Measurements from ENCODE around the gene ADAT1.

Gene ADAT1

GRCh38 chr16:75632857-75633256 lies 9.8 kb upstream of the ADAT1 start:
- no peak overlapping the region for H3K27ac ChIP-seq
- TF ChIP-seq CTCF (conservative IDR thresholded peaks at IDR 0.05), result no peak

DNA sequence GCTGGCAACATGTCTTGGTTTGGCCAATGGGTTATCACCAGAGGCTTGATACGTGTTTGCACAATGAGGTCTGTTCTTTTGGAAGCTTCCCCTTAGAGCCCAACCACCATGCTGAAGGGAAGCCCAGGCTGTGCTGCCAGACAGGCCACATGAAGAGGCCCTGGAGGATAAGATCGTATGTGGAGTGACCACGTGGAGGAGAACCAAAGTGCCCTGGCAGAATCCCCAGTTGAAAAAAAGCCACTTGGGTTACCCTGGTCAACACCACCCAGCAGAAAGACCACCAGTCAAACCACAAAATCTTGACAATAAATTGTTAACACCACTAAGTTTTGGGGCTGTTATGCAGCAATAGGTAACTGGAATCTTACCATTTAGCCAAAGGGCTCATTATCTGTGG lies 7.0 kb upstream of the ADAT1 start:
- no peak overlapping the region for H3K27ac ChIP-seq
- no peak for TF ChIP-seq CTCF (conservative IDR thresholded peaks at IDR 0.05)

GRCh38 chr16:75629132-75629531 lies 6.1 kb upstream of the ADAT1 start:
- no peak overlapping the region for H3K27ac ChIP-seq
- no peak for TF ChIP-seq CTCF (conservative IDR thresholded peaks at IDR 0.05)

- no peak overlapping the region for H3K27ac ChIP-seq
- TF ChIP-seq CTCF (conservative IDR thresholded peaks at IDR 0.05), result no peak
Measured at GRCh38 chr16:75628351-75628750, 5.3 kb upstream of the ADAT1 start.

DNA sequence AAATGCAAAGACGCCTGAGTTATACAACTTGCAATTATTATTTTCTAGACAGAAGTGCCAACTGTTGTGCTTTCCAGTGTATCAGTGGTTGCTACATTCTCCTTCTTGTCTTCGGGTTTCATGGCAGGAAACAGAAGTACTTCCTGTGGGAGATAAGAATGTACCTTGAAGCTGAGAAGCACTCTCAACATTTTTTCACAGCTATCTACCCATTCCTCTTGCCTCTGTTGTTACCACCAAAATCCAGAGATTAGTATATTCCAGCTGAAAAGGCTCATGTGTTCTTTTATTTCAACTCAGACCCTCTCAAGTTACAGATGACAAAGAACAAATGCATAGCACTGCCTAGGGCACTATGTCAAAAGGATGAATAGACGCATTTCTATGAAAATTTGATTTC lies 4.8 kb upstream of the ADAT1 start:
- TF ChIP-seq CTCF (conservative IDR thresholded peaks at IDR 0.05), result no peak
- no peak overlapping the region for H3K27ac ChIP-seq

DNA sequence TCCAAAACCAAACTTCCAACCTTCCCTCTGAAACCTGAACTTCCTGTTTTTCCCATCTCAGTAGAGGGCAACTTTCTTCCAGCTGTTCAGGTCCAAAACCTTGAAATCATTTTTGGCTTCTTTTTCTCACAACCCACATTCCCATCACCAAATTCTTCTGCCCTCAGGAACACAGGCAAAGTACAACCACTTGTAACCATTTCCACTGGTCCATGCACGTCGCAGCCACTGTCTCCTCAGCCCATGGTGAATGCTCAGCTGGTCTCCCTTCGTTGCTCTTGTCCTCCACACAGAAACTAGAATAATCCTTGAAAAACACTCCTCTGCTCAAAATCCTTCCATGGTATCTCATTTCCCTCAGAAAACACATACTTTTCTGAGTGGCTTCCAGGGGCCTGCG lies 3.7 kb upstream of the ADAT1 start:
- H3K27ac ChIP-seq, result no peak overlapping the region

DNA sequence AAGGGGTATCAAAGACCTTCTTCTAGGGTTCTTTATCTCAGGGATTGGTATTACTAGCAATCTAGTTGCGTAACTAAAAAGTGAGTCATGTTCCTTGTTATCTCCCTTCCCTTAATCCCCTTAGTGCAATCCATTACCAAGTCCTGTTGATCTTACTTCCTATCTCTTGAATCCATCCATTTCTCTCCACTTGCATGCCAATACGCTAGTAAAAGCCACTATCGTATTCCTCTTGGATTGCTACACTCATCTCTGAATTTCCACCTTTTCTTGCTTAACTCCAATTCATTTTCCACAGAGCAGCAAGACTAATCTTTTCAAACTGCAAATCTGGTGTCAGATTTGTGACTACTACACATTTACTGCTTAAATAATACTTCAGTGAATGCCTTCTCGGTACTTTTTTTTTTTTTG lies 1.8 kb upstream of the ADAT1 start:
- no peak for TF ChIP-seq CTCF (conservative IDR thresholded peaks at IDR 0.05)
- no peak overlapping the region for H3K27ac ChIP-seq

More for the DNA sequence above, 3.7 kb upstream of the ADAT1 start:
- no peak for TF ChIP-seq CTCF (conservative IDR thresholded peaks at IDR 0.05)

DNA sequence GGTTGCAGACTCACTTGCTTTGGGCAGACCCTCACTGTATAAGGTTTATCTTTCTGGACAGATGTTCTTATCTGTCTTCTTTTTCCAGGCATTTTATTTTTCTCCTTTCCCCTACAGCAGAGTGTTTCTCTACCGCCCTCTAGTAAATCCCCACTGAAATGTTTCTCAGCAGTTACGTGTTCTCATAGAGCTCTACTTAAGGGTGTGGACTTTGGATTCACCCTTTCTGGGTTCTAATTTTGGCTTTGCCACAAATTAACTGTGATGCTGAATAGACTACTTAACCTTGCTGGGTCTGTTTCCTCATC lies 2.0 kb downstream of the ADAT1 start:
- no peak overlapping the region for H3K27ac ChIP-seq
- TF ChIP-seq CTCF (conservative IDR thresholded peaks at IDR 0.05), result peak; percentile 74
